CD4-positive, alpha-beta T cell treated with Interleukin-4 for 1 hour (primary cell): ENCODE data around the gene FNDC3B.

ENCODE experiments used
- DNase-seq, 2 donors: peaks; one replicate each; pipeline ENCODE4 v3.0.0-alpha.2; 2020 to 2022

The FNDC3B gene

DNA sequence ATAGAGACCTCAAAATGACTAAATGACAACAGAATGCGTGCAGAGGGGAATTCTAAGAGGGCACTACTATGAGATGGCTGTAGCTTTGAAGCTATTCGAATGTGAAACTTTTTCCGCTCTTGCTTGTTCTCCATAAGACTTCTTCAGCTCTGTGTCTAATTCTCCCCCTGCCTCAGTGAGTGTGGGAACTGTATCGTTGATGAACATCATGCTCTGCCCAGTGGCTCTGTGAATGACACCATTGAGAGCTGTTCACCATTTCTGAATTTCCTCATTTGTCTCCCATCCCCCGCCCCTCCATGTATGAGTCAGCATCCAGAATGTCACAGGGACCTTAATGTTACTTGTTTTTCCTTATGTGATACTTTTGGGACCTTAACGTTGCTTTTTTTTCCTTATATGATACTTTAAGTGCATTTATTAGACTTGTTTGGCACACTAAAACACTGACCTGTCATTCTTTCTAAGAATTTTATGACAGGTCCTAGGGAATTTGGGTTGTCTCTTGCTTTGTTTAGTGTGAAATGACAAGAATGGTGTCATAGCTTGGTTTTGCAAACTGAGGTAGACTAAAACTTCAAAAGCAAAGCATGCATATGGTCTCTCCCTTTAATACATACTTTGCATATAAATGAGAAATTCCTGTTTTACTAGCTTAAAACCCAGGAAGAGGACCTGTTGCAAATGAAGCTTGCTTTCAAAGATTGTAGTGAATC, 99.6 kb downstream of the FNDC3B start:
- peak; percentile 34 to 60 for DNase-seq

DNA sequence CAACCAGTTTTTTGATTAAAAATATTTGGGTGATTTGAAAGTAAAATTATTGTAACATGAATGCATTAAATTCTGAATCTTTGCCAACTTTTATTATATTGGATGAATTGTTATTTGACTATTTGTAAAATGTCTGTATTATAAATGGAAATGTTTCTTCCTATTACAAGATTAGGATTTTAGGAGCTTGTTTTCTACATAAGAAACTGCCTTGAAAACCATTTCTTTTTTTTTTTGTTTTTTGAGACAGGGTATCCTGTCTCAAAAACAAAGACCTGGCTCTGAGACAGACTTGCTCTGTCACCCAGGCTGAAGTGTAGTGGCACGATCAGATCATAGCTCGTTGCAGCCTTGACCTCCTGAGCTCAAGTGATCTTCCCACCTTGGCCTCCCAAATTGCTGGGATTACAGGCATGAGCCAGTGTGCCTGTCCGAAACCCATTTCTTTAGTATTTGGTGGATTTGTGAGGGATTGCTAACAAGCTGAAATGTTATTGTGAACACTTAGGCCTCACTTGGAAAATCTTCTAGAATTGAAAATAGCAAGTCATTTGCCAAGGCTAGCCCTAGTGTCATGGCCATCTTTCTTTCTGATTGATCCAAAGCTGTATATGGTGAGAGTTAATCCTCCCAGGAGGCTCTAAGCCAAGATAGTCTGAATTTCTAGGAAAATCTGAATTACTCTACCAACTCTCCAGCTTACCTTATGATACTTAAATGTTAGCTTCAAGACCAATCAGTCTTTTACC, 100.3 kb downstream of the FNDC3B start:
- no peak for DNase-seq

DNA sequence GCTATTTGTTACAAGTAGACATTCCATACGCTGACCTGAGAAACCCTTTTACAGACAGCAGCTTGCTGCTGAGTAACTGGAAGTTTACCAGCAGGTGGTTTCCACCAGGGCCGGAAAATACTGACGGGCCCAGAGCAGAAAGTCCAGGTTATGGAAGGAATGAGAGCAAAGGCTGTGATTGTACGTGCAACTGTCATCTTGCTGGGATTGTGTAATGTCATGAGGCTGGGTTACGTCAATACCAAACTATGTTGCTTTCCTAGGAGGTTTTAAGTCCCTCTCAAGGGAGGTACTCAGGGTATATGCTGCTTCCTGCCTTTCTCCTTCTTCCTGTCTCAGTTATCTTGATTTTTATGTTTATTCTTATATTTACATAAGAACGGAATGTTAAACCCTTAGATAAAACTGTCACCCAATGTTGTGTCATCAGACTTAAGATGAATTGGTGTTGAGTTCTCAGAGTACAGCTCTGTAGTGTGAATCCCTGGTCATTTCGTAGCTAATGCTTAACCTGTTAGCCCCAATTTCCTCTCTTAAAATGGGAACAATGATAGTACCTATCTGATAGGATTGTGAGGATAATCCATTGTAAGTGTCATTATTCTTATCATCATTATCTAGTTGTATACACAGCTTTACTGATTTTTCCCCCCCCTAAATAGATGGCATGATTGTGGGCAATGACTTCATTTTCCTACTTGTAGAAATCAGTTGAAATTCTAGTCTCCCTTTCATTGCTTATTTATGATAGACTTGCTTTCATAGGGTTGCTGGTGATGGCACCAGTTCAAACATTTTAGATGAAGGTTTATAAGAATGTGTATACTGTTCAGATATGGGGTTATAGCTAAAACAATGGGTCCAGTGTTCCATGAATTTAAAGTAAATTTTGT, 101.4 kb downstream of the FNDC3B start:
- peak in 1 of 2 donors; percentile 72 for DNase-seq

DNA sequence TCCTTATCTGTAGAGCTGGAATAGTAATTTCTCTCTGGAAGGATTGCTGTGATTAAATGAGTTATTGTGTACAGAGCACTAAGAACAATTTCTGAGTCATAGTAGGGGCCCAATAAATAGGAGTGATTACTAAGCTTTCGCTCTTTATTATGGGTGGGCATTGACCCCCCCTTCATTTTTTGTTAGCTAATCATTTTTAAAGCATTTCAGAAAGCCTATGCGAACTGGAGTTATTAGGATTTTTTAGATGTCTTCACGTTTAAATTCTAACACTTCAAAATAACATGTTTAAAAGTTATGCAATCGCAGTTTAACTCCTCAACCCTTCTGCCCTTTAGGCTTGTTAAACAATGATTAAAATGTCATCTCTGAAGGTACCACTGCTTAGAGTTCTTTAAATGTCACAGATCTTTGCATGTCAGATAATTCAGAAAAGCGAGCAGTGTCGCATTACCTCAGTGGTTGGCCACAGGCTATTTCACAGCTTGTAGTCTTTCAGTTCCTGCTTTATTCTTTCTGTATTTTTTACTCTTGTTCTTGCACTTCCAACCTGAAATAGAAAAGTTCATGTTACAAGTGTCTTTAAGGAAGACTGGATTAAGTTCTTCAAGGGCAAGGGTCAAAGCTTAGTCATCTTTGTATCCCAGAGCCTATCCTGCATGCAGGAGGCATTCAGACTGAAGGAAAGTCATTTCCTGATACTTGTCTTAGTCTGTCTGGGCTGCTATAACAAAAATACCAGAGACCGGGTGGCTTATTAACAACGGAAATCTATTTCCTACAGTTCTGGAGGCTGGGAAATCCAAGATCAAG, 102.9 kb downstream of the FNDC3B start:
- DNase-seq, result no peak

DNA sequence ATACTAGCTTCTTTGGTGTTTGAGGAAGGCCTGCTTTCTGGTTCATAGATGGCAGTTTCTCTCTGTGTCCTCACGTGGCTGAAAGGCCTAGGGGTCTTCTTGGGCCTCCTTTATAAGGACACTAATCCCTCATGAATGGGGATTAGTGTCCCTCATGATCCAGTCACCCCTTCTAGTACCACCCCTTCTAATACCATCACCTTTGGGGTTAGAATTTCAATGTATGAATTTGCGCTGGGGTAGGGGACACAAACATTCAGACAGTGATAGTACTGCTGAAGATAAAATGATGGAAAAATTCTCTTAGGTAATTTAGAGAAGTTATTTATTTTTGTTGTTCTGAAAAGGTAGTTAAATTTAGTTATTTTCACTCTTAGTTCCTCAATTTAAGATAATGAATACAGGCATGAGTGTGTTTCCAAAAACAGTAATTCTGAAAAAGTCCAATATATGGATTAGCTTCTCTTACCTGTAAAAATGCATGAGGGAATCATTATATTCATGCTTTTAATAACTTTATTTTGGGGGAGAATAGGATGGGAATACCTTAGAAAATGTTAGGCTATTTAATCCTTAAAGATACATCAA, 103.6 kb downstream of the FNDC3B start:
- no peak for DNase-seq

DNA sequence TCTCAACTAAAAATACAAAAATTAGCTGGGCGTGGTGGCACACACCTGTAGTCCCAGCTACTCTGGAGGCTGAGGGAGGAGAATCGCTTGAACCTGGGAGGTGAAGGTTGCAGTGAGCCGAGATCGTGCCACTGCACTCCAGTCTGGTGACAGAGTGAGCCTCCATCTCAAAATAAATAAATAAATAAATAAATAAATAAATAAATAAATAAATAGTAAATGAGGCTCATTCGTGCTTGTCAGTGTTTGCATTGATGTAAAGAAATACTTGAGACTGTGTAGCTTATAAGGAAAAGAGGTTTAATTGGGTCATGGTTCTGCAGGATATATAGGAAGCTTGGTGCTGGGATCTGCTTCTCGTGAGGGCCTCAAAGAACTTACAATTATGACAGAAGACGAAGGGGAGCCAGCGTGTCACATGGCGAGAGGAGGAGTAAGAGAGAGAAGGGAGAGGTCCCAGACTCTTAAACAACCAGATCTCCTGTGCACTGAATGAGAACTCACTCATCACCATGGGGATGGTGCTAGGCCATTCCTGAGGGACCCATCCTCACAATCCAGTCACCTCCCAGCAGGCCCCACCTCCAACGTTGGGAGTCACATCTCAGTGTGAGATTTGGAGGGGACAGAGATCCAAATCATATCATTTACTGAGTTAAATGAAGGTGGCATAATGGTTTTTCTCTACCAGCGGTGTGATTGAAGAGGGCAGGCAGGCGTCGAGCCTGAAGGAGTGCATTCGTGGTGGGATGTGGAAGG, 104.5 kb downstream of the FNDC3B start:
- DNase-seq, result no peak

DNA sequence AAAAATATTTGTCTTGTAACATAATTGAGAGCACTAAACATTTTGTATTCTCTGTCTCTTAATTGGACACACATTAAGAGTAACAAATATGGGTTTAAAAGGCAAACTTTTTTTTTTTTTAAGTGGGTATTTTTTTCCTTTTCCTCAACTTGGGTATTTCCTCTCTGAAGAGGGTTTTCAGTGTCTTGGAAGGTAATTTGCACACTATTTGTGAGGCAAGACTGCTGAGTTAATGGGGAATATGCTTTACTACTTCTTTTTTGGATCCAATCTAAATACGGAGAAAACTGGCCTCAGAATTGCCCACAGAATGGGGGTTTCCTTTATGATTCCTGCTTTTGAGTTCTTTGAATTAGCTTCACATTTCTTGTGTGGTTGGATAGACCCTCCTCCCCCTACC, 105.2 kb downstream of the FNDC3B start:
- DNase-seq, result no peak

DNA sequence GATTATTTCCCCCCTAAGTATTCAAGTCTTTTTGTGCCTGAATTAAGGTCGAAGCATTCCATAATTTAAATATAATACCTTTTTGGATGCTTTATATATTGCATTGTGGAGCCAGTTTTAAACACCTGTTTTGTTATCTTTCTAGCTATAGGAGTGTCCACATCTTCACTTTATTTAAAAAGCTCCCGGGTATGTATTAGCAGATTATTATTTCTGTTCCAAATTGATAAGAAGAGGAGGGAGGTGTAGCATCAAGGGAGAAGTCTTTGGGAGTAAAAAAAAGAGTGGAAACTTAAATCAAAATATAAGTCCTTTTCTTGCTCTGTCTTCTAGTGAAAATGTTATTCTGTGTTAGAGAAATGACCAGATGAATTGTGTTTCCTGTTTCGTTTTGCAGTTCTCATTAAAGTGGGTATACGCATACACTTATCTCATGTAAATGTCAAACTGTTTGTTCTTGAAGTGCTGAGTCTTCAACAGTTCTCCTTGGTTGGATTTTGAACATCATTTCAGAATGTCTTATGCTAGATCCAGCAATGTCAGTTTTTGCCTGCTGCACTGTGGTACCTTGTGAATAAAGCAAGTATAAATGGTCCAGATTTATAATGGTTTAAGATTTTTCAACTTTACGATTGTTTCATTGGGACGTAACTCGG, 105.8 kb downstream of the FNDC3B start:
- no peak for DNase-seq

DNA sequence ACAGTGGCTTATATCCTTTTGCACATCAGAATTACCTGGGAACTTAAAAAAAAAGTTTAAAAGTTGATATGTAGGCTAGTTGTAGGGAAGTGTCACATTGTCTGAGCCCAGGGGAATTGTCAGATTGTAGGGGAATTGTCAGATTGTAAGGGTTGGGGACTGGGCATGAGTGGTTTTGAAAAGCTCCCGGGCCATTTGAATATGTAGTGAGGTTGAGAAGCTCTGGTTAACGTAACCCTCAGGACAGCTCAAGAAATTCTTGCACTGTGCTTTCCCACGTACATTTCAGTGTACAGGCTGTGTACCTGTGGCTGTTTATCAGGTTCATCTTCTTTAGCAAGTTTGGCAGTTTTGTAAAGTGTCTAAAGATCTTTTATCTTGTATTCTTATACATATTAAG, 107.0 kb downstream of the FNDC3B start:
- no peak for DNase-seq

DNA sequence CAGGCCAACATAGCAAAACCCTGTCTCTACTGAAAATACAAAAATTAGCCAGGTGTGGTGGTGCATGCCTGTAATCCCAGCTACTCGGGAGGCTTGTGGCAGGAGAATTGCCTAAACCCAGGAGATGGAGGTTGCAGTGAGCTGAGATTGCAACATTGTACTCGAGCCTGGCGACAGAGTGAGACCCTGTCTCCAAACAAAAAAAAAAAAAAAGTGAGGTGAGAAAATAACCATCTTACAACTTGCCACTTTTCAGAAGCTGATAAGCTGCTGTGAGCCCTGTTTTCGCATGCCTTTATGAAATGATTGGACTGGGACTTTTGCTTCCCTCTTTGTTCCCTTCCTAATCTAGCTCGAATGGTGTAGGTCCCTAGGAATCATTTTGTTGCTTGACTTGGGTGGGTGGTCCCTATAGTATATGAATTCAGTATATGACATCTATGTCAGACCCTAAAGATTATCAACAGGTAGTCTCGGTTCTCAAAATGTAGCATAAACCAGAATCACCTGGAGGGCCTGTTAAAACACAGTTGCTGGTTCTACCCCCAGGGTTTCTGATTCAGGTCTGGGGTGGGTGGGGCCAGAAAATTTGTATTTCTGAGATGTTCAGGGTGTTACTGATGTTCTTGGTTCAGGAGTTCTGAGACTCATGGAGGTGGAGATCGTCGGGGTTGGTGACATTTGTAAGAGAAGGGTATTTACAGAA, 107.9 kb downstream of the FNDC3B start:
- DNase-seq, result no peak

DNA sequence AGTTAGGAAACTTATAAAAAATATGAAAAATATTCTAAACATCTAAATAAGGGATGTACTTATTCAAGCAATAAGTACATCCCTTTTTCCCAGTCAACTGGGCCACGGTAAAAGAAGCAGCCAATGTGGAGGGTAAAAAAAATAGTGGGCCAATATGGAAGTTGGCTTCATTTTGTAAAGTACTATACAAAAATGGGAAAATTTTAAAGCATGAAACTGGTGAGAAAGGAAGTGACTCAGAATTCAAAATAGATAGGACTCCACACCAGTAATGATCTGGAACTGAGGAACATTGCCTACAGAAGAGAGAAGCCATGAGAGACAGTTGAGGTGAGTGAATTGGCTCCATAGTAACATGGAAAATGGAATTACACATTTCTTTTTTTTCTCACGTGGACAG, 108.9 kb downstream of the FNDC3B start:
- no peak for DNase-seq

DNA sequence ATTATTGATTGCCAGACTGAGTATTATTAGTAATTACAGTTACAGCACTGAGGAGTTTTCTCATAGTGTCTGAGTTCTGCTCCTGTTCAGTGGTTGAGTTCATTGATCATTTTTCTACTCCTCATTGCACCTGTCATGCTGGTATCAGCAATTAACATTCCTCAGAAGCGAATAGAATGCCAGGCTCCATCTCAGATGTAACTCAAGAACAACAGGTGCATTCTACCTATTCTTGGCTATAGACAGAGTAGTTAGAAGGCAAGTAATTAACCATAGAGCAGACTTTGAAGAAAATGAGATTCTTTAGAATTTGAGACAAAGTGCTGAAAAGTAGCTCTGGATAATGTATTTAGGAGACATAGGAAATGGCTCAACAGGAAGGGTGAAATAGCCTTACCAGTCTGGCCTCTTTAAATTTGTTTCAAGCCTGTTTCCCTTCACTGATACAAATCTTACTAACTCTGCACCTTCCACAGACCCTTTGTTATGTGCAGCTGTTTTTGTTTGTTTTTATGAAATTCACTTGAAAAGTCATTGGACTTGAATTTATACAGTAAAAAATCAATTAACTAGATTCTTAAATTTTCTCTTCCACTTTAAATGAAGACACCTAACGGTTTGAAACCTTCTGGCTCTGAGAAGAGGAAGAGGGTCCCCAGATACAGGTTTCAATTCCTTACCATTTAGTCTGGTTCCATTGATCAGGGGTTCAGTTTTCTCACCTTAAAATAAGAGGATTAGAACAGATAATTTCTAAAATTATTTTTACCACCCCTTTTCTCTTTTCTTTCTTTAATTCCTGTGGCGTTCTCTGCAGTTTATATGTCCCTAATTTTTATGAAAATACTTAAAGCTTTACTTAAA, 109.6 kb downstream of the FNDC3B start:
- DNase-seq, result no peak

DNA sequence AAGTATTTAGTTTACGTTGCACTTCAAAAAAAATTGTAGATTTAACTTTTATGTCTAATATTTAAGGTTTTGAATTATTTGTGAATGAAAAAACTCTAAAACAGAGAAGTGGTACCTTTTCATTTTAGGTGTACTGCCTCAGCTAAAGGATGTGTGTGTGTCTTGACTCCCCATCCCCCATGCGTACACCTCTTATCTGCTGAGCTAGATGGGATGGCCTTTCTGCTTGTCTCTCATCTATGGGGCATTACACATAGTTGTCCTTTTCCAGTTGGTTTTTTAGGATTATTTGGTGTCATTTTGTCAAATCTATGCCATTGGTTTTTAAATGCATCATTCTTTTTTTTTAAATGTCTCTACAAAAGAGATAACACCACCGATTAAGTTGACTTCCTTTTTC, 110.9 kb downstream of the FNDC3B start:
- no peak for DNase-seq

DNA sequence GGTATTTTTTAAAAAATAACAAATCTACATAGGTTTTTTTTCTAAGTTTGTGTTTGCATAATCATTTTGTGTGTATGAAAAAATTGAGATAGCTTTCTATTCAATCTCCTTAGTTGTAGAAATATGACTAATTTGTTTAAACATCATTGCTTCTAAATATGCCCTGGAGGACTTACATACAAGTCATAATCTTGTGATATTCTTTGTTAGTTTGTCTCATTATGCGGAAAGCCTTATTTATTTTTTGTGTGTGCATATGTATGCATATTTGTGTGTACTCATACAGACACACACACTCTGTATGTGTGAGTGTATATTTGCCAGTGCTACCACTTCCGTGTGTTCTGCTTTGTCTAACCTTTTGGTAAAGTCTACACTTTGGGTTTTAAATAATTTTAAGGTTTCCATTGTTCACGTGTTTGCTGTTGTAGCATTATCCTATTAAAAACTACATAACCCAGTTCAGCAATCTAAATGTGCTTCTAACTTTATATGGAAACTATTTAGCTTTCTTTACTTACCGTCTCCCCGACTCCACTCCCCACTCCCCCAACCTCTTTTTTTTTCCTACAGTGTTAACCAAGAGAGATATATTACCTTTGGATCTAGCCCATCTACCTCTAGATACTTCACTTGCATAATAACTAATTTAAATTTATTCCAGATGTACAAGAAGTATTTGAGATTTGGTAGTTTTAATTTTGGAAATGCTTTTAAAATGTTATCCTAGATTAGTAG, 111.7 kb downstream of the FNDC3B start:
- no peak for DNase-seq

DNA sequence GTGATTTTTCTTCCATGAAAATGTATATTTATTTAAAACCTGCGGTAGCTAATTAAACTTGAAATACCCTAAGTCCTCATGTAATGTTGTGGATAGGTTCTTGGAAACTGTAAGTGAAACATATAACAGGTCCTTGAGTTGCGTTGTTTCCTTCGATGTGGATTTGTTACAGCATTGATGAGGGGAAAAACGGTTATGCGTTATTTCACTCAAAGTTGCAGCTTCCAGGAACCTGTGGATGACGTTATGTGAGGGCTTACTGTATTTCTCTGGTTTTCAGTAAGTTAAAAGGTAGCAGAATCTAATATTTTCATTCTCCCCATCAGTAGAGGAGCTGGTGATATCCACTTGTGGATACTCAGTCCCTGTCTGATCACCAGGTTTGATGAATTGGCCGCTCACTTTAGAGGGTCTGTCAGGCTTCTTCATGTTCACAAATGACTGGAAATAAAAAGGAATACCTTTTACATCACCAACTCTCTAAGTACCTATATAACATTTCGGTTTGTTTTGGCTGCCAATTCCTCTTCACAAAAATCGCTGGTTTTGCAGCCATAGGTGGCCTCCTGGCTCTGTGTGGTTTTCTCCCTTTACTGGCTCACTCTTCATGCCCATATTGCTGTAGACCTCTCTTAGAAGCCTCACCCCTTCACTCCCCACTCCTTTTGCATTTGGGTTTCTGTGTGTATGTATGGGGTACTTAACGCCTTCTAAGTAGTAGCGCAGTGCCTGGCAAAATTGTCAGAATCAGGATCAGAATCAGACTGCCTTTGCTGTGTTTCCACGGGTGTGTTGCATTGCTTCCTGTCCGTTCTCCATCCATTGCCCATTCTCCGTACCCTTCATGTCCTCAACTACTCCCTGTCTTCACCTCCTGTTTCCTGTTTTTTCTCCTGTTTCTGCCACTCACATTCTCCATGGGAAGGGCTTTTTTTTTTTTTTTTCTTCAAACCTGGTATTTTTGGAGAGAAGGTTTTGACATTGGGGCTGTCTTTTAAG, 112.6 kb downstream of the FNDC3B start:
- no peak for DNase-seq

DNA sequence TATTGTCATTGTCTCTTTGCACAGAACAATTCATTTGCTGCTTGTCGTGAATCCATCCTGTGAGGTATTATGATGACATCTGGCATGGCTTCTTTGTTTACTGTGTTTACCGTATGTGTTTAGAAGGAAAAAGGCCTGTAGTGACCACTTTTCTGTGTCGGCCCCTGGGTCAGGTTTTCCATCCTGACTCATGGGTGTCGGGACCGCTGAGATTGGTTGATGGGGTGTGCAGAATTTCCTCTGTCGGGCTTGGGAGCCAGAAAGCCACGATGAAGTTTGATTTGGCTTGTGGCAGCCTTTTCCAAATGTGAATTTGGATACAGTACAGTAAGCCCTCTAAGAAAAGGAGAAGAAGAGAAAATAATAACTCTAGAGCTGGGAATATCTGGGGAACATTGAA, 113.5 kb downstream of the FNDC3B start:
- DNase-seq, result no peak

DNA sequence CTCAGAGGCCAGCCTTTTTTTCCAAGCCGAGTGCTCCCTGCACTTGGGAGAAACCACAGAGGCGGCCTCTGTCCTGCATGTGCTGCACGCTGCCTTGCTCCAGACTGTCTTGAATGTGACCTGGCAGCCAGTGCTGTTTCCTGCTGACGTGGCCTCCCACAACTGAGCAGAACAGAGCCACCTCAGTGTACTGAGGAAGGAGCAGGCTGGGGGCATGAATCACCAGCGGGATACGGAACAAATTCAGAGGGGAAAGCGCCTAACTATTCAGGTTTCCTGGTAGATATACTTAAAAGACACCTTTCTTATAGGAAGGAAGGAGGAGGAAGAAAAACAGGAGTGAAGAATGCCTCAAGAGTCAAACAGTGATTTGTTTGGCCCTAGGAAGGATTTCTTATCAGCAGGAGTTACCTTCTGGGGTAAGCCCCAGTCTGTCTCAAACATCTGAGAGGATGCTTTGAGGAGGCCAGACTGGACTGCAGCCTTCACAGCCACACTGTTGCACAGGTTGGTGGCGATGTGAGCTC, 114.0 kb downstream of the FNDC3B start:
- peak in 1 of 2 donors; percentile 68 for DNase-seq
